GM23338 (cell line): Measurements from ENCODE around the gene ERBB4. TPM values are rescaled to one million over a fixed set of nuclear protein-coding genes. Genes with fewer than 3 reads are reported as not detected.

Experiments
- ATAC-seq: fragments of 200-7000 bp; cut with Tn5 transposase; 3 replicates; pipeline ENCODE4 v1.9.1; 2020
- DNase-seq: peaks from one replicate; pipeline ENCODE4 v3.0.0-alpha.2; 2015; ENCODE audit warnings: low spot score
- H2AFZ ChIP-seq: fragments of 200-600 bp; sonication (generic); 2 replicates; pipeline ENCODE4 v1.8.0; 2016; ENCODE audit warnings: antibody characterized with exemption, mild to moderate bottlenecking, moderate library complexity
- H3F3A ChIP-seq: fragments of 200-600 bp; sonication (generic); replicated peaks from 2 replicates; pipeline ENCODE4 v1.8.0; 2017; ENCODE audit warnings: antibody characterized with exemption, mixed run types, low read depth
- H3K27ac ChIP-seq: fragments of 200-600 bp; sonication (generic); 2 replicates; pipeline ENCODE4 v1.6.1; 2016; ENCODE audit warnings: low read depth
- H3K27me3 ChIP-seq: fragments of 200-600 bp; sonication (generic); 2 replicates; pipeline ENCODE4 v1.8.0; 2016; ENCODE audit warnings: mild to moderate bottlenecking, mixed run types, moderate library complexity; ENCODE audit not compliant: insufficient read depth
- H3K36me3 ChIP-seq: fragments of 200-600 bp; sonication (generic); 2 replicates; pipeline ENCODE4 v1.8.0; 2016; ENCODE audit warnings: mild to moderate bottlenecking; ENCODE audit not compliant: insufficient read depth
- H3K4me1 ChIP-seq: fragments of 200-600 bp; sonication (generic); 2 replicates; pipeline ENCODE4 v1.8.0; 2016; ENCODE audit warnings: mild to moderate bottlenecking, moderate library complexity; ENCODE audit not compliant: insufficient read depth
- H3K4me2 ChIP-seq: fragments of 200-600 bp; sonication (generic); 2 replicates; pipeline ENCODE4 v1.7.1; 2017; ENCODE audit warnings: mixed run types
- H3K4me3 ChIP-seq: fragments of 200-600 bp; sonication (generic); 2 replicates; pipeline ENCODE4 v1.6.1; 2016; ENCODE audit warnings: mixed run types
- H3K79me2 ChIP-seq: fragments of 200-600 bp; sonication (generic); replicated peaks from 2 replicates; pipeline ENCODE4 v1.8.0; 2017; ENCODE audit warnings: mild to moderate bottlenecking; ENCODE audit not compliant: insufficient read depth
- H3K9me2 ChIP-seq: fragments of 200-600 bp; sonication (generic); 2 replicates; pipeline ENCODE4 v1.8.0; 2017; ENCODE audit not compliant: insufficient read depth
- H4K20me1 ChIP-seq: fragments of 200-600 bp; sonication (generic); replicated peaks from 2 replicates; pipeline ENCODE4 v1.8.0; 2017; ENCODE audit warnings: mild to moderate bottlenecking; ENCODE audit not compliant: insufficient read depth
- H3K27ac Mint-ChIP-seq: 2 replicates; pipeline ENCODE4 v1.8.0; 2020; ENCODE audit warnings: inconsistent platforms, mild to moderate bottlenecking, moderate library complexity, mixed read lengths
- H3K27me3 Mint-ChIP-seq: 3 replicates; pipeline ENCODE4 v1.8.0; 2022; ENCODE audit warnings: low read depth, mild to moderate bottlenecking, moderate library complexity, mixed read lengths, inconsistent platforms; ENCODE audit not compliant: insufficient read depth, poor library complexity
- H3K36me3 Mint-ChIP-seq: 3 replicates; pipeline ENCODE4 v1.8.0; 2021; ENCODE audit warnings: low read depth, mild to moderate bottlenecking, inconsistent platforms, moderate library complexity, mixed read lengths
- H3K4me1 Mint-ChIP-seq: 3 replicates; pipeline ENCODE4 v1.8.0; 2020; ENCODE audit warnings: mild to moderate bottlenecking, inconsistent platforms, mixed read lengths
- H3K4me3 Mint-ChIP-seq: 3 replicates; pipeline ENCODE4 v1.8.0; 2021; ENCODE audit warnings: moderate library complexity, mild to moderate bottlenecking, inconsistent platforms, mixed read lengths
- H3K9me3 Mint-ChIP-seq: 3 replicates; pipeline ENCODE4 v1.8.0; 2020; ENCODE audit warnings: moderate library complexity, mild to moderate bottlenecking, inconsistent platforms, mixed read lengths
- CREB1 ChIP-seq: fragments of 250-450 bp; sonication (Bioruptor Pico); IDR thresholded peaks from 2 replicates; pipeline ENCODE4 v1.5.0; 2020; ENCODE audit warnings: low read depth, mild to moderate bottlenecking, moderate library complexity
- EZH2 ChIP-seq: fragments of 200-600 bp; sonication (generic); IDR thresholded peaks from one replicate; pipeline ENCODE4 v1.8.0; 2017; ENCODE audit warnings: antibody characterized with exemption, mild to moderate bottlenecking, low read depth; ENCODE audit not compliant: unreplicated experiment
- EZH2phosphoT487 ChIP-seq: fragments of 200-600 bp; sonication (generic); IDR thresholded peaks from one replicate; pipeline ENCODE4 v1.8.1; 2018; ENCODE audit warnings: antibody characterized with exemption; ENCODE audit not compliant: unreplicated experiment
- JUNB ChIP-seq: IDR thresholded peaks from one replicate; pipeline ENCODE4 v1.6.1; 2016; ENCODE audit warnings: antibody characterized with exemption; ENCODE audit not compliant: unreplicated experiment
- NANOG ChIP-seq: IDR thresholded peaks from 2 replicates; pipeline ENCODE4 v1.6.1; 2016; ENCODE audit warnings: antibody characterized with exemption, borderline replicate concordance
- POLR2AphosphoS5 ChIP-seq: IDR thresholded peaks from 2 replicates; pipeline ENCODE4 v1.6.1; 2016; ENCODE audit warnings: antibody characterized with exemption, low read depth
- STAT1 ChIP-seq: IDR thresholded peaks from one replicate; pipeline ENCODE4 v1.6.1; 2016; ENCODE audit warnings: antibody characterized with exemption; ENCODE audit not compliant: unreplicated experiment
- ZNF331 ChIP-seq: fragments of 250-450 bp; sonication (Bioruptor Pico); IDR thresholded peaks from 2 replicates; pipeline ENCODE4 v1.5.0; 2020; ENCODE audit warnings: low read depth, mild to moderate bottlenecking, moderate library complexity
- polyA plus RNA-seq: library from polyadenylated mRNA; unstranded; fragments of >200 nt; fragmentation: Nextera tagmentation; extraction: Ambion mirVana; gene quantifications from 2 replicates; pipeline ENCODE4 v1.2.1, GENCODE V29; 2016
- total RNA-seq: library from RNA; depleted of rRNA; stranded (reverse); fragments of >200 nt; shearing (Covaris generic); gene quantifications from 2 replicates; pipeline ENCODE4 v1.2.3, GENCODE V29; 2014
- TF ChIP-seq, protein P1 (sequence below): IDR thresholded peaks from 2 replicates; pipeline ENCODE4 v1.6.1; 2016; ENCODE audit warnings: antibody characterized with exemption
- TF ChIP-seq, protein P2 (sequence below), 2 experiments: fragments of 200-600 bp in 1 of 2; sonication (generic) in 1 of 2; conservative IDR thresholded peaks; 2 replicates each; pipeline versions ENCODE4 v1.5.1 to v1.6.1; 2016 to 2017; ENCODE audit warnings: antibody characterized with exemption in 2 of 2, low read depth in 2 of 2, mild to moderate bottlenecking in 2 of 2, moderate library complexity in 1 of 2

The ERBB4 gene
- total and polyA plus RNA-seq, 2 experiments from 2014 or later, result 0.73 to 1.1 TPM

DNA sequence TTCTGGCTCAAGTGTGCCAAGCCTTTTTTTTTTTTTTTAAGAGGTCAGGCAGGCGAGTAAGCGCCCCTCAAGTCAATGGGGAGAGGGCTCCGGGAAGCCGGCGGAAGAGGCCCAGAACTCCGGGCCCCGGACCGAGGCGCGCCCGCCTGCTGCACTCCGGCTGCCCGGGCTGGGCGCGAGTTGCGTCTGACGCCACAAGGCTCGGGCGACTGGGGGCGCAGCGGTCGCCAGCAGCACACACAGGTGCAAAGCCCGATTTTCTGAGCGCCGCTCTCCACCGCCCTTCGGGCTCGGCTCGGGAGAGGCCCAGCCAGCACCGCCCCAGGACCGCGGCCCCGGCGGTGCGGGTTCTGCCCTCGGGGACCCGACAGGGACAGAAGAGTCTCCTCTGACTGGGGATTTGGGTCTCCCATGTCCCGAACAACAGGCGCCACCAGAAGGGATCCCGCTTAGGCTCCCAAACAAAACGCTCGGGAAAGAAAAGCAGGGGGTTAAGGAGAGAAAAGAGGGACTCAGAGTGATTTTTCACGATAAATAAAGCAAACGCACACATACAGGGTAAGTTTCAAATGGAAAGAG lies 787 bp downstream of the ERBB4 start:
- Histone ChIP-seq H3K9me2 (no peaks in the 10 kb centered on the region), H3K36me3 (no peaks in the 10 kb centered on the region), H3K4me3 (peak overlapping the region; percentile 84), H3K4me1 (peaks cover 20% of the 10 kb centered on the region; the same call in 1 of the 2 replicates), H2AFZ (peak overlapping the region; percentile 93), H3K79me2 (no peaks in the 10 kb centered on the region), H3K27me3 (peaks cover 72% of the 10 kb centered on the region), H3K27ac (no peak overlapping the region), H3K4me2 (peak overlapping the region; percentile 92), H3F3A (peaks cover 5% of the 10 kb centered on the region; the same call in 1 of the 2 replicates), H4K20me1 (peaks cover 6% of the 10 kb centered on the region; the same call in 1 of the 2 replicates)
- peak overlapping the region; percentile 92 for H3K4me3 Mint-ChIP-seq
- H3K9me3 Mint-ChIP-seq, result no peaks in the 10 kb centered on the region
- ATAC-seq, result peak; percentile 76
- H3K36me3 Mint-ChIP-seq, result no peaks in the 10 kb centered on the region; the same call in 2 of the 3 replicates
- peaks cover 47% of the 10 kb centered on the region for H3K27me3 Mint-ChIP-seq
- TF ChIP-seq, protein P1, sequence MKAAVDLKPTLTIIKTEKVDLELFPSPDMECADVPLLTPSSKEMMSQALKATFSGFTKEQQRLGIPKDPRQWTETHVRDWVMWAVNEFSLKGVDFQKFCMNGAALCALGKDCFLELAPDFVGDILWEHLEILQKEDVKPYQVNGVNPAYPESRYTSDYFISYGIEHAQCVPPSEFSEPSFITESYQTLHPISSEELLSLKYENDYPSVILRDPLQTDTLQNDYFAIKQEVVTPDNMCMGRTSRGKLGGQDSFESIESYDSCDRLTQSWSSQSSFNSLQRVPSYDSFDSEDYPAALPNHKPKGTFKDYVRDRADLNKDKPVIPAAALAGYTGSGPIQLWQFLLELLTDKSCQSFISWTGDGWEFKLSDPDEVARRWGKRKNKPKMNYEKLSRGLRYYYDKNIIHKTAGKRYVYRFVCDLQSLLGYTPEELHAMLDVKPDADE, result no peak
- TF ChIP-seq JUNB (no peak), STAT1 (no peak), EZH2 (peak; percentile 40), CREB1 (CRISPR knock-in tag) (no peak), ZNF331 (CRISPR knock-in tag) (no peak), POLR2AphosphoS5 (no peak), EZH2phosphoT487 (no peak)
- TF ChIP-seq, protein P2, sequence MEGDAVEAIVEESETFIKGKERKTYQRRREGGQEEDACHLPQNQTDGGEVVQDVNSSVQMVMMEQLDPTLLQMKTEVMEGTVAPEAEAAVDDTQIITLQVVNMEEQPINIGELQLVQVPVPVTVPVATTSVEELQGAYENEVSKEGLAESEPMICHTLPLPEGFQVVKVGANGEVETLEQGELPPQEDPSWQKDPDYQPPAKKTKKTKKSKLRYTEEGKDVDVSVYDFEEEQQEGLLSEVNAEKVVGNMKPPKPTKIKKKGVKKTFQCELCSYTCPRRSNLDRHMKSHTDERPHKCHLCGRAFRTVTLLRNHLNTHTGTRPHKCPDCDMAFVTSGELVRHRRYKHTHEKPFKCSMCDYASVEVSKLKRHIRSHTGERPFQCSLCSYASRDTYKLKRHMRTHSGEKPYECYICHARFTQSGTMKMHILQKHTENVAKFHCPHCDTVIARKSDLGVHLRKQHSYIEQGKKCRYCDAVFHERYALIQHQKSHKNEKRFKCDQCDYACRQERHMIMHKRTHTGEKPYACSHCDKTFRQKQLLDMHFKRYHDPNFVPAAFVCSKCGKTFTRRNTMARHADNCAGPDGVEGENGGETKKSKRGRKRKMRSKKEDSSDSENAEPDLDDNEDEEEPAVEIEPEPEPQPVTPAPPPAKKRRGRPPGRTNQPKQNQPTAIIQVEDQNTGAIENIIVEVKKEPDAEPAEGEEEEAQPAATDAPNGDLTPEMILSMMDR (conservative IDR thresholded peaks at IDR 0.05; ENCODE audit: low read depth in 2 of 2), result peak in 1 of 2 experiments; percentile 29; a peak in 1 of 4 replicates
- DNase-seq, result peak; percentile 79
- no peak overlapping the region for H3K27ac Mint-ChIP-seq
- peaks cover 14% of the 10 kb centered on the region for H3K4me1 Mint-ChIP-seq

DNA sequence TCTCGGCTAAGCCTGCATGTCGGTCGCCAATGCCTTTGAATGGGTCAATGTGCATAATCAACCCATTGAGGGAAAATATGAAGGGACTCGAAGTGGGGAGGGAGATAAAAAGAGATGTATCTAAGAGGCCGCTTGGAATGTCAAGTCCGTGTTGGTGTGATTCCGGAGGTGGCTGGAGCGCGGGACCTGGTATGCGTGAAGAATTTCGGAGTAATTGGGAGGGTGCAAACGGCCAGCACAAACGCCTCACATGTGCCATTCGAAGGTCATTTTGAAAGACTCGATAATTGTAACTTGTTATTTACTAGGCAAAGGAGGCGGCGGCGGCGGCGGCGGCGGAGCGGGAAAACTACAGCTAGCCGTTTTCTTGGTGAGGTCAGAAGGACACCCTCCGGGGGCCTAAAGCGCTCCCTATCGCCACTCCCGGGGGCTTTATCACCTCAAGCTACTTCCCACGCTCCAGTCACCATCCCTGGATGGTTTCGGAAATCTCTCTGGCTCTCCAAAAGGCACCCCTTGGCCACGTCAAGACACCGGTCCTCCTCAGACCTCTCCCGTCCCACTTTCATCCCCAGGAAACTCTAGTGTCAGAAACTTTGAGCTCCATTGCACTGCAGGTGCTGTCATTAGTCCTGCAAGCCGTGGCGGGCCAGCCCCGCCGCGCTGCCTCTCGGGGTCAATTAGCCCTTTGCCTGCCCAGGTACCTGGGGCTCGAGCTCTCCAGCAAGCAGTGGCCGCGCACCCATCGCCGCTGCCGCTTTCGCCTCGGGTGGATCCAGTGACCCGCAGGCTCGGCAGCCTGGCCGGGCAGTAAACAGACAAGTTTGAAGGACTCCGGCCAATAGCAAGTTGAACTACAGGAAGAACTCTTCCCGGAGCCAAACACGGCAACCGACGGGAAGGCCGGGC lies 1.5 kb downstream of the ERBB4 start:
- Mint-ChIP-seq H3K4me3 (peak overlapping the region; percentile 92), H3K36me3 (no peaks in the 10 kb centered on the region; the same call in 2 of the 3 replicates), H3K27me3 (peaks cover 47% of the 10 kb centered on the region), H3K27ac (no peak overlapping the region), H3K4me1 (peaks cover 16% of the 10 kb centered on the region), H3K9me3 (no peaks in the 10 kb centered on the region)
- Histone ChIP-seq H4K20me1 (peaks cover 6% of the 10 kb centered on the region; the same call in 1 of the 2 replicates), H3K79me2 (no peaks in the 10 kb centered on the region), H2AFZ (peak overlapping the region; percentile 93), H3K4me3 (peak overlapping the region; percentile 84), H3K27ac (no peak overlapping the region), H3F3A (peaks cover 5% of the 10 kb centered on the region; the same call in 1 of the 2 replicates), H3K4me1 (peaks cover 20% of the 10 kb centered on the region; the same call in 1 of the 2 replicates), H3K27me3 (peaks cover 72% of the 10 kb centered on the region), H3K4me2 (peak overlapping the region; percentile 92), H3K9me2 (no peaks in the 10 kb centered on the region), H3K36me3 (no peaks in the 10 kb centered on the region)
- ATAC-seq (peak; percentile 21), DNase-seq (peak; percentile 45)
- no peak for TF ChIP-seq EZH2phosphoT487
- TF ChIP-seq NANOG, result no peak
- TF ChIP-seq EZH2, result peak; percentile 57
